NCI-H524 (cell line): ENCODE results near the gene PDIA6.
"Not testable (repeated sequence)": the region's sequence is repeated elsewhere in the genome, so short reads cannot be mapped to it uniquely, and the experiment has no call there.

Experiments
- DNase-seq, 2 experiments: peaks; one replicate each; lab custom pipeline; 2025; lab: John Stamatoyannopoulos, UW

The PDIA6 gene

DNA sequence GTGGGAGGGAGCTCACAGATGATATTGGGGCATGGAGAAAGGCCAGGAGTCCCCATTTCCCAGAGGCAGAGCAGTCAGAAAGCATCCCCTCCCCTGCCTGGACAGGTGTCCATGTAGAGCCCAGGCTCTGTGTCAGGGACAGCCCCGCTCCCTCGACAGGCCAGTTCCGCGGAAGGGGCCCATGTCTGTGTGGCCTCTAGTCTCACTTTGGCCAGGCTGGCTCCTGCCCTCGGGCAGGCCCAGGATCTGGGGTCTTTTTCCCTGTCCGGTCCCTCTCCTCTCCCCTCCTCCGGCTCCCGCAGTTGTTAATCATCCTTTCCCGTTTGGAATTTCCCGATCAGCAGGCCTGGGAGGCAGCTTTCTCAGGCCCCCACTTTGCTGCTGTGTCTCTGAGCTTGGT is 20.4 kb upstream of the PDIA6 start:
- no peak for DNase-seq

DNA sequence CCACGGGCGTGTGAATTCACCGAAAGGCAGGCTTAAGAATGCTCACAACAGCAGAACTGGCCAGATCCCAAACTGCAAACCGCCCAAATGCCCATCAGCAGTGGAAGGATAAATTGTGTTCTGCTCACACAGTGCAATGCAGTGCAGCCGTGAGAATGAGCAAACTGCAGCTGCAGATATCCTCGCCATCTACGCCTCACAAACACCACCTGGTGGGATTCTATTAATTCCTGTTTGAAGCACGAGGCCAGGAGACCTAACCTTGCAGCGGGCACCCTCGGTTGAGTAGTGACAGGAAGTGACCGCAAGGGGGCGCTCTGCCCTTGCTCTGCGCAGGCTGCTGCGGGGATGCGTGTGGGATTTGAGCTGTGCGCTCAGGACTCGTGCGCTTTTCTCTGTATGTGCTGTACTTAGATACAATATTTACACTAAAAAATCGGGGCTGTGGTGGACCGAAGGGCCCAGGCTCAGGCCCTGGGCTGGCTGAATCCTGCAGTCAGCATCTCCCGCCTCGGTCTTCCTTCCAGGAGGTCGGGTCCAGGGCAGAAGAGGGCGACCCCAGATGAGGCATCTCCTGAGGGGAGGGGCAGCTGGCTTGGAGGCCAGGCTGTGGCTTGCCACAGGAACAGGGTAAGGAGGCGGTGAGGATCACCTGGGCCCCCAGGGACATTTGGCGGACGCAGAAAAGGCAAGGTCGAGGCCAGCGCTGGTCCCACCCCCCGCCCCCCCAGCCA is 19.8 kb upstream of the PDIA6 start:
- peak; percentile 87 to 96 for DNase-seq

DNA sequence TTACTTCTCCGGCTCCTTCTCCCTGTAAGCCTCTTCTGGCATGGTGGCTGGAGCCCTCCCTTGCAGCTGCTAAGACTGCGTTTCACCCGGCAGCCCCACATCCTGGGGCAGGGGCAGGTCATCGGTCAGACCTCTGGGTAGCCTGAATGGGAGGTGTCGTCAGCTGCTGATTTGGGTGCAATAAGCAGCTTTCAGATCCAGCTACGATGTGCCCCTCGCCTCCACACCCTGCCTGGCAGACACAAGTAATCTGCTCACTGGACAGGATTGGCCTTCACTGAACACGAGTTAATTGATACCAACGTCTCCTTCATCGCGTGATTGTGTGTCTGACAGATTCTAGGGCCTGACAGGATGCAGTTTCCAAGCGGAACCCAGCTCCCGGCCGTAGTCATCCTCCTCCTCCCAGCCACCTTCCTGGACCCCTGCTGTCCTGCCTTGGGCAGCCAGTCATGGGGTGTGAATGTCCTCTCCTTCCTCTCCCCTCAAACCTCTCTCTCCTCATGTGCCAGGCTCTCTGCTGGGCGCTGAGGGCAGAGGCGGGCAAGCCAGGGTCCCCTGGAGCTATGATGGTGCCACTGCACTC is 18.9 kb upstream of the PDIA6 start:
- DNase-seq = no peak

DNA sequence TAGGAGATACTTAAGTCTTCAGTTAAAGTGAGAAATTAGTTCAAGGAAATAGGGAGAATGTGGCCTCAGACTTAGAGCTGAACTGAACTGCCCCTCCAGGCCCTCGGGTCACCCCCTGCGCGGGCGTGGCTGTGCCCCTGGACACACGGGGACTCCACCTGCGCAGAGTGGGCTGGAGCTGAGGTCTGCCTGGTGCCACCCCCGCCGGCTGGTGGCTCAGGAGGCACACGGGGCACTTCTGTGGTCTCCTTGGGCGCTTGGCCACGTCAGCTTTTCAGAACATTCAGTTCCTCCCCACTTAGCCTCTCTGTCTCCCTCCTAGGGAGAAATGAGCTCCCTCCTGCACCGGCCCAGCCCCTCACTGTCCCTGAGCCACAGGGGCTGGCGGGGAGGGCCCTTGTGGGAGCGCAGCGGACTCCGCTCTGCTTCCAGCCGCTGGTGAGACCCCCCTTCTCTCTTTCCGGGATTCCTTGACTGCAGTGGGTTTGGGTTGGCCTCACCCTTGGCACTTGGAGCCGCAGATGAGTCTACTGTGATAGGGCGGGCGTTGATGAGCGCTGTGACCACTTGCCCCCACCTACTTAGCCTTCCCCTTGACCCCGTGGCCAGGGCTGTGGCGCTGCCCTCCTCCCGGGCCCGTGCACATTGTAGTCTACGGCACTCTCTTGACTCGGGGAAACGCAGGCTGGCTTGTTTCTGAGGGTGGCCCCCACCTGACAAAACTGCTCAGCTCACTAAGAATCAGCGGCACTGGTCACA is 18.2 kb upstream of the PDIA6 start:
- DNase-seq = no peak

DNA sequence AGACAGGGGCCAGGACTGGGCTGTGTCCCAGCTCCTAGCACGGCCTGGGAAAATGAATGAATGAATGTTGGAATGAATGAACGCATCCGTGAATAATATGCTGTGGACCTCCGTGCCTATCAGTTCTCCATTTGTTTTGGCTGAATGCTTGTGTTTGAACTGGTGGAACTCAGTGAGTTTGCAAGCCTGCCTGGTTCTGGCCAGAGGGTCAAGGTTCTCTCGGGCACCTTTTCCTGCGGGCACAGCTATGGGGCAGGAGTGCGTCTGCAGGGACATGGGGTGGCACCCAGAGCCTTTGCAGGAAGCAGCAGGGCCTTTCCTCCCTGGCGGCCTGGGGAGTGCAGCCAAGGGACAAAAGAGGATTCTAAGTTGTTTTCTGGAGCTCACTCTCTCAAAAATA is 17.6 kb upstream of the PDIA6 start:
- no peak for DNase-seq

DNA sequence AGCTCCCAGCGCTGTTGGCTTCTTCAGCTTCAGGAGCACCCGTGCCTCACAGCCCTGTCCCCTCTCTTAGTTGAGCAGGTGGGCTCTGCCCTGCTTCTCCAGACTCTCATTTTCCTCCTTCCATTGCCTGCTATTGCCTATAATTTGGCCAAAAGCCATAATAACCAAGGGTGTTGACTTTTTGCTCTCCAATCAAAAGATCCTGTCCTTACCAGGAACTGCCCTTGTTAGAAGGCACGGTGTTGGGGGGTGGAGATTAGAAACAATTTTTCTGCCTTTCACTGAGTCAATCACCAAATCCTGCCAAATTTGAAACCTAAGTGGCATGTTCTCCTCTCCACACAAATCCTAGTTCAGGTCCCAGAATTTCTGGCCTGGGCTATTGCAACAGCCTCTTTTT is 16.7 kb upstream of the PDIA6 start:
- no peak for DNase-seq

DNA sequence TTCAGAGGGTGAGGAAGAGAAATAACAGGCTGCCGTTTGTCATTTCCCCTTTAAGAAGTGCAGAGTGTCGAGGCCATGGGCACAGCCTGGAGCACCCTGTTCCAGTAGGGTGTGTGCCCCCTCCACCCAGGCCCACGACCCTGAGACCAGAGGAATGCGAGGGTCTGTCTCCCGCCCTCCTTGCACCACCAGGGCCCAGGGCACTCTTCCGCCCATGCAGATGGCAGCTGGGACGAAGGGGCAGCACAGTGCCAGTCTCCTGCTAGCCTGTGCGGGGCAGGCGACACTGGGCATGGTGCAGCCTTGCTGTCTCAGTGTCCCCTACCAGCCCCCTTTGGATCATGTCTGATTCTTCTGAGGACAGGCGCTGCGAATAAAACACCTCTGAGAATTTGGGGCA is 15.8 kb upstream of the PDIA6 start:
- no peak for DNase-seq

DNA sequence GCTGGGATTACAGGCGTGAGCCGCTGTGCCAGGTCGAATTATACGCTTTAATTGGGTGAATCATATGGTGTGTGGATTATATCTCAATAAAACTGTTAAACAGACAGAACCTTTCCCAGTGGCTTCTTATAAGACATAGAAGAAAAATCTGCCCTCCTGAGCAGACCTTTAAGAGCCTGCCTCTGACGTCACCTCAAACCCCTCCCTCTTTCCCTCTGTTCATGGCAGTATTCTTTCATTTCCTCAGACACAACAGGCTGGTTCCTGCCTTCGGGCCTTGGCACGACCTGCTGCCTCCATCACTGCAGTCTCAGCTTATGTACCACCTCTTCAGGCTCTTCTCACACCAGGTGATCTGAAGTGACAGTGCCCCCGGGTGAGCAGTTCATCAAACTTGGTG is 14.0 kb upstream of the PDIA6 start:
- DNase-seq = no peak

DNA sequence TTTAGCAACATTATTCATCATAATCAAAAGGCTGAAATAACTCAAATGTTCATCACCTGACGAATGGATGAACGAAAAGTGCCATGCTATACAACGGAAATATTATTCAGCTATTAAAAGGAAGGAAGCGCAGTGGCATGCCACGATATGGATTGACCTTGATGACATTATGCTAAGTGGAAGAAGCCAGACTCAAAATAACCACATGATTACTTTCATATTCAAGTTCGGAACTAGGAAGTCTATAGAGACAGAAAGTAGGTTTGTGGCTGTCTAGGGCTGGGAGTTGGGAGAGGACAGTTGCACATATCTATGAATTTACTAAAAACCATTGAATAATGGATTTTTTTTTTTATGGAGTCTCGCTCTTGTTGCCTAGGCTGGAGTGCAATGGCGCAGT is 13.4 kb upstream of the PDIA6 start:
- DNase-seq = no peak

DNA sequence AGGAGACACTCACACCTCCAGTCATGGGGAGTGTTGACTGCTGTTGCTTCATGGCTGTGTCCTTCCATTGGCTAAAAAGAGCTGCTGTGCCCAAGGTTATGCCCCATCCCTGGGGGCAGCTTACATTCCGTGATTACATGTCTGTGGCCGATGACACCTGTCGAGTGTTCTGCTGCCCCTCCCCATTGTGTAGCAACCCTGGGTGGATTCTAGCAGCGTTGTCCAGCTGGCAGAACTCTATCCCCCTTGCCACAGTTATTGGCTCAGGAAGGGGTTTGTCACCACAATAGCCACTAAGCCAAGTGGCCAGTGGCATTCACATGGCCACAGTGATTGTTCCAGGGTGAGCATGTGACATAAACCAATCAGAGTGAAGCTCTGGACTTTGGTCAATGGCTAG is 11.6 kb upstream of the PDIA6 start:
- DNase-seq = no peak

DNA sequence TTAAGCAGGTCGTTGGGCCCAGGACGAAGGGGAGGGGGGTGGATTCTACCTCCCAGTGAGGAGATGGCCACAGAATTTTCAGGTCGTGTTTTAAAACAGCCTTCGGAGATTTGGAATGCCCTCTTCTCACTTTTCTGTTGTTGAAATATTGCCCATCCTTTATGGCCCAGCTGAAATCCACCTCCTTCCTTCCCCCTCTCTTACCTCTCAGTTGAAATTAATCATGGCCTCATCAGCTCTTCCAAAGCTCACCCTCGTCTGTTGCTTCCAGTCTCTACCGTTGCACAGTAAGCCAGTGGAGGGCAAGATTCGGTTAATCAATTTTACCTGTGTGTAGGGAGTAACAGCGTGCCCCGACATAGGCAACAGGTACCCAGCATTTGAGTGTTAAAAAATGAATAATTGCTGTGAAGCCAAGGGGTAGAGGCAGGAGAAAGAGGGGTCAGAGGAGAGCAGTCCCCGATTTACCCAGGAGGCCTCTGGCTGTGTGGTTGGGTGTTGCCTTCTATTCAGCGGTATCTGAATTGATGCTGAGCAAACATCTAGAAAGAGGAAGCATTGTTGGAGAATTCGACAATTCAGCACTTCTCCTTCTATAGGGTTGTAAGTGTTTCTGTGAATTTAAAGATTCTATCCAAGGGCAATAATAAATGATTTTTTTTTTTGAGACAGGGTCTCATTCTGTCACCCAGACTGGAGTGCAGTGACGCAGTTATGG is 8.6 kb upstream of the PDIA6 start:
- no peak for DNase-seq

DNA sequence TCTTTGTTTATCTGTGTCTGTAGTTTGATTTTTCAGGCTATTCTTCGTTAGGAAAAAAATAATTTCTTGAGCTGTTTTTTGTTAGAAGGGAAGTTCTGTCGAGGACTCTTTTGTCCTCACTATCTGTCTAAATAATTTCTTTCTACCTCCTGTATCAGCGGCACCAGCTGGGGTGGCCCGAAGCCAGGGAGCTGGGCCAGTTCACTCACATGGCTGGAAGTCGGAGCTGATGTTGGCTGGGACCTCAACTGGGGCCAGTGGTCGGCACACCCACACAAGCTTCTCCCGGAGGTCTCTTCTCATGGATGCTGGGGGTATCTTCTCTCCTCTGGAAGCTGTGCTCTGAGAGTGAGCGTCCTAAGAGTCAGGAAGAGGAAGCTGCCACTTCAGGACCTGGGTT is 8.0 kb upstream of the PDIA6 start:
- DNase-seq = no peak

DNA sequence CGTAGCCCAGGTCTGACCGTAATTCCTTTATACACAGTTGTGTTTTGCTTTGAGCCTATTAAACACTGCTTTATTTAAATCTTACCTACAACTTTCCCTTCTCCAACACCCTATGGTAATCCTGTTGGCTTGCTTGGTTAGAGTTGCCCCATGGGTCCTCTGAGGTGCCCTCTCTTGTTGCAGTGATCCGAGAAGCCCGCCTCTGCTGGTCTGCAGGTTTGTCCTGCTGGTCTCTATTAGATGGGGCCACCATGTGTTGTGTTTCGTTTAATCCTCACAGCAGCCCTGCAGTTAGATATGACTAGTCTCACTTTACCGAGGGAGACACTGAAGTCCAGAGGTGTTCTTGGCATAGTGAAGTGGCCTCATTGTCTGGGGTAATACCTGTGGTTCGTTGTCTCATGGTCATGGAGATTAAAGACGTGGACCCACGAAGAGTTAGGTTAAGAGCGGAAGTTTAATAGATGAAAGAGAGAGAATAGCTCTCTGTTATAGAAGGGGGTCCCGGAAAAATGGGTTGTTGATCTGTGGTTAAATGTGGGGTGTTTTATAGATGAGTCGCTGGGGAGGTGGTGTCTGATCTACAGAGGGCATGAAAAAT is 7.2 kb upstream of the PDIA6 start:
- DNase-seq = no peak

DNA sequence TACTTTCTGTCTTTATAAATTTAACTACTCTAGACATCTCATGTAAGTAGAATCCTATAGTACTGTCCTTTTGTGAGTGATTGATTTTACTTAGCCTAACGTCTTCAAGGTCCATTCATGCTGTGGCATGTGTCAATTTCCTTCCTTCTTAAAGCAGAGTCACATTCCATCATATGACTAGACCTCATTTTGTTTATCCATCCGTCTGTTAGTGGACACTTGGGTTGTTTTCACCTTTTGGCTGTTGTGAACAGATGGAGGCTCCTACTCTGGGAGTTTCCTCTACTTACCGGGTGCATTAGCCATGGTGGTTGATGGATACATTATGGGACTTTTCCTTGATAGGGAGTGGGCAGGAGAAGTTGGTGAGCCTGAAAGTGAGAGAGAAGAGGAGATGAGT is 6.4 kb upstream of the PDIA6 start:
- DNase-seq = no peak

DNA sequence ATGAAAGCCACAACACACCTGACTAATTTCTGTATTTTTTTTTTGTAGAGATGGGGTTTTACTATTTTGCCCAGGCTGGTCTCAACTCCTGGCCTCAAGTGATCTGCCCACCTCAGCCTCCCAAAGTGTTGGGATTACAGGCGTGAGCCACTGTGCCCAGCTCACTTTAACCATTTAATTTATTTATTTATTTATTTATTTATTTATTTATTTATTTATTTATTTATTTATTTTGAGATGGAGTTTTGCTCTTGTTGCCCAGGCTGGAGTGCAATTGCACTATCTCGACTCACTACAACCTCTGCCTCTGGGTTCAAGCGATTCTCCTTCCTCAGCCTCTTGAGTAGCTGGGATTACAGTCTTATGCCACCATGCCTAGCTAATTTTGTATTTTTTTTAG is 5.7 kb upstream of the PDIA6 start:
- DNase-seq = not testable (repeated sequence)

DNA sequence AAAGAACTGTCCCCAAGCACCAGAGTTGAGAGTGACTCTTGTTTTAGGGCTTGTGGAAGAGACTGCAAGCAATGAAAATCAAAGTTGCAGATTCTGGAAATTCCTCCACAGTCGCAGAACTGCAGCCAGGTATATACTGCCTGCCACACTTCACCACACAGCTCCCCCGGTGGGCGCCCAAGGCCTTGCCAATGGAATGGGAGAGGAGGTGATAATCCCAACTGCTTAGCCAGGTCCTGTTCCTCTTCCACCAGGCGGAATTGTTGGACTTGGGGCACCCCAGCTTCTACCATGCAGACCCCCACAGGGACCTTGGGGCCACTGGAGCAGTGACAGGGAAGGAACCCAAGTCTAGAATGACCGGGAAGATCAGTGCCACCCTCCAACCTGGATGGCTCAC is 4.8 kb upstream of the PDIA6 start:
- no peak for DNase-seq

DNA sequence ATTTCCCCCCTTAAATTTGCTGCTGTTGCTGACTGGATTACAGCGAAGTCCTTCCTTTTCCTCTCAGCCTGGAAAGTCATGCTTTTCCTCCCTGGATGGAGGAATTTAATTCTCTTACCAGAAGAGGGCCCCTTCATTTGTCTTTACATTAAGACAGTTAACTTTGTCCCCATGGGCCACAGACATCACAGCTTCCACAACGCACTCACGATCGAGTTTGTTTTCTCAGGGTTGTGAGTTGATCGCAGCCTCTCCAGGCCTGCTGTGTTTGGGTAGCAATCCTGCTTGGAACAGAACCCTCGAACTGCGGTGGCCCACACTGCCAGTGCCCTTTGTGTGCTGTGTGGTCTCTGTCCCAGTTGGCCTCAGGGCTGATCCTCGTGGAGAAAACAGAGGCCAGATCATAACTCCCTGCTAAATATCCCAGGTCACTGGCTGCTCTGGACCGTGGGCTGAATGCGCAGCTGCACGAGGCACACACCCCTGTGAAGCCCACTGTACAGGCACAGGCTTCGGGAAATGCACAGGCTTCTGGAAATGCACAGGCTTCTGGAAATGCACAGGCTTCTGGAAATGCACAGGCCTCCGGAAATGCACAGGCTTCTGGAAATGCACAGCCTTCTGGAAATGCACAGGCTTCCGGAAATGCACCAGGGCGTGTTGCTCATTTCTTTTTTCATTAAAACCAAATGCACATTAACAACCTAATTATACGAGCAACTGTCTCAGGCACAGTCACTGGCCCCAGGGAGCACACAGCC is 2.2 kb upstream of the PDIA6 start:
- DNase-seq = no peak

DNA sequence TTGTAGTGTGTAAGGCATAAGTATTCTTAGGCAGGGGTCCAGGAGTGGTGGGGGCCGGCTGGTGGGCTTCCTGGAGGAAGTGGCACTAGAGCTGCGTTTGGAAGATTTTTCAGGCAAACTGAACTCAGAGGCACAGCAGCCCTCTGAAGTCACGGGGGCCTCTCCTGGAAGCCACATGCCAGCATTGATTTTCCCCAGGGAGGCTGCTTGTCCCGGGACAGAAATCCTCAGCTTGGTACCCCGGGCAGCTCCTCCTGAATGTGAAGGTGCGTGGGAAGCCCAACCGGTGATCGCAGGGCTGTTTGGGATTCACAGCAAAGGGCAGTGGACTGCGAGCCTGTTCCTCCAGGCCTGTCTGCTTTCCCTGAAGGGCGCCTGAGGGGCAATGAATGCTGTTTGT is 1.6 kb upstream of the PDIA6 start:
- no peak for DNase-seq

DNA sequence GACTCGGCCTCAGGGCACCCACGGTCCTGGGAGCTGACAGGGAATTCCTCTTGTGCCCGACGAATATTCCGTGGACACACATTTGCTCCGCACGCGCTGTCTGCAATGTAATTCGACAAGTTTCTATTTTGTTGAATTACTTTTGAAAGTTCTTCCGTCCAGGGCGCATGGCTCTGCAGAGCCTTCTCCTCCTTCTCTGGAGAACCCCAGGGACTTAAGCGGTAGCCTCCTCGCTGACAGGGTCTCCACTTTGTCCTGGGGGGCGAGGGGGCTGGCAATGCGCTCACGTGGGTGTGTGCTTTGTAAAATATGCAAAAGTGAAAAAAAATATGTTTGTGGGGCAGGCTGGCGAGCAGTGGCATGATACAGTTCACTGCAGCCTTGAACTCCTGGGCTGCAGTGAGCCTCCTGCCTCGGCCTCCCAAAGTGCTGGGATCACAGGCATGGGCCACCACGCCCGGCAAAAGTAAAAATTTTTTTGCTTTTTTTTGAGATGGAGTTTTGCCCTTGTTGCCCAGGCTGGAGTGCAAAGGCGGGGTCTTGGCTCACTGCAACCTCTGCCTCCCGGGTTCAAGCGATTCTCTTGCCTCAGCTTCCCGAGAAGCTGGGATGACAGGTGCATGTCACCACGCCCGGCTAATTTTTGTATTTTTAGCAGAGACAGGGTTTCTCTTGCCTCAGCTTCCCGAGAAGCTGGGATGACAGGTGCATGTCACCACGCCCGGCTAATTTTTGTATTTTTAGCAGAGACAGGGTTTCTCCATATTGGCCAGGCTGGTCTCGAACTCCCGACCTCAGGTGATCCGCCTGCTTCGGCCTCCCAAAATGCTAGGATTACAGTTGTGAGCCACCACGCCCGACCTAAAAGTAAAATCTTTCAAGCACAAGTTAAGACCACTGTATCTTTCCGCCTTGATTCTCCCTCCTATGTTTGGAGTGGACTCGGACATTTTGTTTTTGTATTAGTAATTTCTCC is 866 bp upstream of the PDIA6 start:
- not testable (repeated sequence) for DNase-seq

DNA sequence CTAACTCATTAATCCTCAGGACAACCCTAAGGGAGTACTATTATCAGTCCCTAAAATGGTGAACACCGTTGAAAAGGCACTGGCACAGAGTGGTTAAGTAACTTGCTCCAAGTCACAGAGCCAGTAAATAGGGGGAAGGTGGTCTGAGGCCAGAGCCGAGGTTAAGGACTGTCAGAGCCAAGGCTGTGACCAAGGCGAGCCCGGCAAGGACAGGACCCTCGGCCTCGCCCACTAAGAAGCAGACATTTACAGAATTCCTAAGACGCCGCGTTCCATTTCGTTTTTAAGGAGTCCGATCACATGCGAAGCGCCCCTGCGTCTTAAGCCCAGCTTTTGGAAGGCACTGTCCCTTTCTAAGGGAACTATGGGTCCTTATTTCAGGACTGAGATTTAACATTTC is 1.1 kb downstream of the PDIA6 start:
- DNase-seq = no peak
